Smooth muscle cell (in vitro differentiated cells): Measurements from ENCODE around the gene ZNF888. TPM values are rescaled to one million over a fixed set of nuclear protein-coding genes. Genes with fewer than 3 reads are reported as not detected.

Experiments used
- DNase-seq: peaks from one replicate; lab custom pipeline; 2025; ENCODE audit not compliant: unreplicated experiment; lab: John Stamatoyannopoulos, UW
- H2AFZ ChIP-seq: fragments of 200-600 bp; sonication (generic); 2 replicates; pipeline ENCODE4 v1.6.0; 2016; ENCODE audit warnings: antibody characterized with exemption, low read depth, mild to moderate bottlenecking
- H3F3A ChIP-seq: fragments of 200-600 bp; sonication (generic); 2 replicates; pipeline ENCODE4 v1.6.0; 2017; ENCODE audit warnings: antibody characterized with exemption, low read depth
- H3K27ac ChIP-seq: fragments of 200-600 bp; sonication (generic); 2 replicates; pipeline ENCODE4 v1.5.1; 2016; ENCODE audit warnings: low read depth, mild to moderate bottlenecking
- H3K27me3 ChIP-seq: fragments of 200-600 bp; sonication (generic); 2 replicates; pipeline ENCODE4 v1.6.1; 2016; ENCODE audit warnings: low read depth, mild to moderate bottlenecking
- H3K36me3 ChIP-seq: fragments of 200-600 bp; sonication (generic); 2 replicates; pipeline ENCODE4 v1.5.1; 2016; ENCODE audit warnings: low read depth
- H3K4me1 ChIP-seq: fragments of 200-600 bp; sonication (generic); 2 replicates; pipeline ENCODE4 v1.5.1; 2016; ENCODE audit warnings: low read depth
- H3K4me2 ChIP-seq: fragments of 200-600 bp; sonication (generic); 2 replicates; pipeline ENCODE4 v1.6.0; 2016; ENCODE audit warnings: mild to moderate bottlenecking
- H3K4me3 ChIP-seq: fragments of 200-600 bp; sonication (generic); 2 replicates; pipeline ENCODE4 v1.5.1; 2016; ENCODE audit warnings: mild to moderate bottlenecking
- H3K79me2 ChIP-seq: fragments of 200-600 bp; sonication (generic); 2 replicates; pipeline ENCODE4 v1.6.0; 2016; ENCODE audit warnings: low read depth, mild to moderate bottlenecking
- H3K9ac ChIP-seq: fragments of 200-600 bp; sonication (generic); 2 replicates; pipeline ENCODE4 v1.6.0; 2016; ENCODE audit warnings: low read depth
- H3K9me3 ChIP-seq: fragments of 200-600 bp; sonication (generic); replicated peaks from 2 replicates; pipeline ENCODE4 v1.5.1; 2016; ENCODE audit warnings: low read depth
- H4K20me1 ChIP-seq: fragments of 200-600 bp; sonication (generic); 2 replicates; pipeline ENCODE4 v1.6.0; 2016; ENCODE audit warnings: low read depth
- CTCF ChIP-seq: fragments of 200-600 bp; sonication (generic); IDR thresholded peaks from 2 replicates; pipeline ENCODE4 v1.5.1; 2017; ENCODE audit warnings: borderline replicate concordance, mild to moderate bottlenecking, antibody characterized with exemption; ENCODE audit not compliant: insufficient read depth, poor library complexity, severe bottlenecking
- WGBS: methylation state at CpG from one replicate; pipeline ENCODE4 v1.1.7; 2016; ENCODE audit warnings: low lambda C conversion rate; 5-methylcytosine and 5-hydroxymethylcytosine counted together
- polyA plus RNA-seq: library from polyadenylated mRNA; unstranded; fragments of >200 nt; fragmentation: Nextera tagmentation; extraction: Ambion mirVana; gene quantifications from 2 replicates; pipeline ENCODE4 v1.2.1, GENCODE V29; 2016
- total RNA-seq: library from RNA; depleted of rRNA; stranded (reverse); fragments of >200 nt; gene quantifications from 2 replicates; pipeline ENCODE4 v1.2.3, GENCODE V29; 2014

Gene ZNF888
- total and polyA plus RNA-seq, 2 experiments from 2014 or later: 1.6 to 8.6 TPM

- H3K27me3 ChIP-seq: no peaks in the 10 kb centered on the region
- H3K4me2 ChIP-seq: peak overlapping the region; percentile 99
- no peak for TF ChIP-seq CTCF
- DNase-seq: no peak
- H3K4me1 ChIP-seq: peaks cover 14% of the 10 kb centered on the region
- H3K4me3 ChIP-seq: peak overlapping the region; percentile 78
- peak overlapping the region; percentile 92 for H3K27ac ChIP-seq
- peaks cover 38% of the 10 kb centered on the region for H3K79me2 ChIP-seq
- H4K20me1 ChIP-seq: no peaks in the 10 kb centered on the region
- peak overlapping the region; percentile 77 for H2AFZ ChIP-seq
- peak overlapping the region; percentile 88 for H3K9ac ChIP-seq
- peaks cover 9% of the 10 kb centered on the region for H3F3A ChIP-seq
- no peaks in the 10 kb centered on the region for H3K9me3 ChIP-seq
- WGBS: 51% methylated on average over 15 of the region's 15 CpGs
- H3K36me3 ChIP-seq: no peaks in the 10 kb centered on the region
Observed at GRCh38 chr19:52898101-52898500, 25.1 kb downstream of the ZNF888 start.

- no peaks in the 10 kb centered on the region for H3K36me3 ChIP-seq
- 1% methylated on average over 52 of the region's 56 CpGs for WGBS
- H3K9me3 ChIP-seq: no peaks in the 10 kb centered on the region
- peaks cover 14% of the 10 kb centered on the region for H3K4me1 ChIP-seq
- H3K9ac ChIP-seq: peak within 1 kb of the TSS; percentile 88
- H4K20me1 ChIP-seq: no peaks in the 10 kb centered on the region
- DNase-seq: peak; percentile 80
- peak within 1 kb of the TSS; percentile 78 for H3K4me3 ChIP-seq
- H3K79me2 ChIP-seq: peaks cover 46% of the 10 kb centered on the region
- H2AFZ ChIP-seq: peak within 1 kb of the TSS; percentile 77
- H3K27ac ChIP-seq: peak within 1 kb of the TSS; percentile 92
- peak within 1 kb of the TSS; percentile 99 for H3K4me2 ChIP-seq
- no peaks in the 10 kb centered on the region for H3K27me3 ChIP-seq
- no peak for TF ChIP-seq CTCF
- H3F3A ChIP-seq: peaks cover 9% of the 10 kb centered on the region
Observed at GRCh38 chr19:52897138-52897935, 25.9 kb downstream of the ZNF888 start, which contains the start of gene ZNF320. ZNF320 (minus strand) TSS chr19:52897635; CDS start chr19:52890255, 7,380 bp downstream.

GRCh38 chr19:52896431-52897137 is 26.6 kb downstream of the ZNF888 start:
- H3K4me3 ChIP-seq: peak overlapping the region; percentile 78
- no peak for TF ChIP-seq CTCF
- DNase-seq: no peak
- WGBS: 39% methylated on average over 24 of the region's 24 CpGs
- H3K4me2 ChIP-seq: peak overlapping the region; percentile 99
- peaks cover 48% of the 10 kb centered on the region for H3K79me2 ChIP-seq
- H3K27ac ChIP-seq: peak overlapping the region; percentile 92
- no peaks in the 10 kb centered on the region for H3K9me3 ChIP-seq
- H3K9ac ChIP-seq: peak overlapping the region; percentile 88
- peaks cover 9% of the 10 kb centered on the region for H3F3A ChIP-seq
- peak overlapping the region; percentile 77 for H2AFZ ChIP-seq
- H4K20me1 ChIP-seq: peaks cover 4% of the 10 kb centered on the region
- H3K36me3 ChIP-seq: no peaks in the 10 kb centered on the region
- H3K27me3 ChIP-seq: no peaks in the 10 kb centered on the region
- peaks cover 14% of the 10 kb centered on the region for H3K4me1 ChIP-seq
